GM10847 (cell line): ENCODE measurements around the gene CCDC88B.

Source experiments
- POLR2A ChIP-seq: IDR thresholded peaks from 2 replicates; pipeline ENCODE4 v1.6.1; 2011; ENCODE audit not compliant: insufficient read length; ENCODE audit errors: extremely low read depth

CCDC88B gene

GRCh38 chr11:64298966-64299846, 40.8 kb upstream of the CCDC88B start:
- no peak for TF ChIP-seq POLR2A

- no peak for TF ChIP-seq POLR2A
Measured at GRCh38 chr11:64299847-64300648, 40.0 kb upstream of the CCDC88B start, which contains the start of gene CATSPERZ. TSS of gene CATSPERZ (plus strand) at chr11:64300358. CDS start at chr11:64300411, 53 bp downstream.

- no peak for TF ChIP-seq POLR2A
Measured at GRCh38 chr11:64303109-64304031, 36.6 kb upstream of the CCDC88B start.

- no peak for TF ChIP-seq POLR2A
Measured at GRCh38 chr11:64304032-64304315, 36.0 kb upstream of the CCDC88B start.

GRCh38 chr11:64304316-64305072, 35.5 kb upstream of the CCDC88B start:
- peak; percentile 50 for TF ChIP-seq POLR2A

- TF ChIP-seq POLR2A, result peak; percentile 53
Measured at GRCh38 chr11:64305075-64305690, 34.8 kb upstream of the CCDC88B start, which contains the start of gene ESRRA. TSS of gene ESRRA (plus strand) at chr11:64305524. CDS start at chr11:64307180, 1,656 bp downstream.

- TF ChIP-seq POLR2A, result peak; percentile 24
Measured at GRCh38 chr11:64305691-64306562, 34.1 kb upstream of the CCDC88B start.

- TF ChIP-seq POLR2A, result no peak
Measured at GRCh38 chr11:64306563-64306875, 33.5 kb upstream of the CCDC88B start.

GRCh38 chr11:64306876-64307622, 33.0 kb upstream of the CCDC88B start:
- TF ChIP-seq POLR2A, result no peak

GRCh38 chr11:64312947-64313346, 27.1 kb upstream of the CCDC88B start:
- no peak for TF ChIP-seq POLR2A

GRCh38 chr11:64313491-64314145, 26.4 kb upstream of the CCDC88B start:
- TF ChIP-seq POLR2A, result no peak

GRCh38 chr11:64314146-64314804, 25.7 kb upstream of the CCDC88B start:
- TF ChIP-seq POLR2A, result no peak
